GM18858 (cell line): ENCODE measurements around the gene BBS9.

Source experiments
- ATAC-seq: cut with Tn5 transposase; IDR thresholded peaks from one replicate; pipeline ENCODE4 v1.9.1; 2021; ENCODE audit not compliant: unreplicated experiment

Gene BBS9

GRCh38 chr7:33536398-33537103 is 407.2 kb downstream of the BBS9 start:
- no peak for ATAC-seq

- ATAC-seq: no peak
Observed at GRCh38 chr7:33537104-33537477, 407.7 kb downstream of the BBS9 start.

- no peak for ATAC-seq
Observed at GRCh38 chr7:33539198-33539597, 409.8 kb downstream of the BBS9 start.

- no peak for ATAC-seq
Observed at GRCh38 chr7:33539659-33540400, 410.5 kb downstream of the BBS9 start.

GRCh38 chr7:33547880-33548279 is 418.5 kb downstream of the BBS9 start:
- no peak for ATAC-seq

- ATAC-seq: no peak
Observed at GRCh38 chr7:33550363-33550762, 421.0 kb downstream of the BBS9 start.

GRCh38 chr7:33550979-33551378 is 421.6 kb downstream of the BBS9 start:
- ATAC-seq: no peak

GRCh38 chr7:33554046-33554445 is 424.7 kb downstream of the BBS9 start:
- ATAC-seq: no peak

- ATAC-seq: no peak
Observed at GRCh38 chr7:33554576-33554975, 425.2 kb downstream of the BBS9 start.

- ATAC-seq: no peak
Observed at GRCh38 chr7:33556472-33556871, 427.1 kb downstream of the BBS9 start.

GRCh38 chr7:33558549-33559323 is 429.4 kb downstream of the BBS9 start:
- ATAC-seq: no peak

- no peak for ATAC-seq
Observed at GRCh38 chr7:33559324-33559710, 430.0 kb downstream of the BBS9 start.

- no peak for ATAC-seq
Observed at GRCh38 chr7:33562996-33563395, 433.6 kb downstream of the BBS9 start.

- no peak for ATAC-seq
Observed at GRCh38 chr7:33563651-33564050, 434.3 kb downstream of the BBS9 start.

- no peak for ATAC-seq
Observed at GRCh38 chr7:33578166-33578565, 448.8 kb downstream of the BBS9 start.

GRCh38 chr7:33578881-33579672 is 449.7 kb downstream of the BBS9 start:
- ATAC-seq: no peak

GRCh38 chr7:33579673-33579960 is 450.3 kb downstream of the BBS9 start:
- ATAC-seq: no peak

GRCh38 chr7:33581236-33581635 is 451.9 kb downstream of the BBS9 start:
- no peak for ATAC-seq

- no peak for ATAC-seq
Observed at GRCh38 chr7:33582104-33582503, 452.7 kb downstream of the BBS9 start.

GRCh38 chr7:33582533-33582932 is 453.2 kb downstream of the BBS9 start:
- no peak for ATAC-seq

- ATAC-seq: no peak
Observed at GRCh38 chr7:33589911-33590310, 460.5 kb downstream of the BBS9 start.
